B cell (primary cell): ENCODE measurements around the gene MAEA. TPM values are rescaled to one million over a fixed set of nuclear protein-coding genes. Genes with fewer than 3 reads are reported as not detected.

Experiments
- ATAC-seq: fragments of 200-7000 bp; cut with Tn5 transposase; one replicate; pipeline ENCODE4 v1.10.0; 2021; ENCODE audit warnings: low read depth, mild to moderate bottlenecking, moderate number of reproducible peaks, moderate library complexity
- CTCF ChIA-PET: fragments of 350-600 bp; sonication (Branson Sonifier 250); formaldehyde crosslinking; loops from one replicate; lab custom pipeline; 2021; ENCODE audit warnings: antibody characterized with exemption, inconsistent platforms; lab: Charles Lee
- POLR2A ChIA-PET: fragments of 350-600 bp; sonication (Branson Sonifier 250); formaldehyde crosslinking; loops from one replicate; lab custom pipeline; 2021; ENCODE audit warnings: antibody characterized with exemption; lab: Charles Lee
- DNase-seq: peaks from one replicate; pipeline ENCODE4 v3.0.0; 2013
- H2AFZ ChIP-seq: 2 replicates; pipeline ENCODE4 v1.6.1; 2012; ENCODE audit warnings: mild to moderate bottlenecking, low read depth, low read length; ENCODE audit not compliant: insufficient read depth, poor library complexity, severe bottlenecking
- H3K27ac ChIP-seq, 2 donors: 1 replicate in 1 of 2; 2 replicates in 1 of 2; pipeline ENCODE4 v1.5.1; 2012 to 2013; ENCODE audit warnings: low read length in 2 of 2, mild to moderate bottlenecking in 2 of 2, moderate library complexity in 1 of 2
- H3K27me3 ChIP-seq, 4 experiments: fragments of 200-600 bp in 1 of 4; sonication (generic) in 1 of 4; replicated peaks in 1 of 4; 1 replicate in 2 of 4; 2 replicates in 2 of 4; pipeline versions ENCODE4 v1.6.1 to v1.7.0; 2013 to 2016; ENCODE audit warnings: low read length in 3 of 4, mild to moderate bottlenecking in 2 of 4, mixed read lengths in 1 of 4, moderate library complexity in 1 of 4; ENCODE audit not compliant: insufficient read depth in 4 of 4, control insufficient read depth in 3 of 4; ENCODE audit errors: control extremely low read depth in 1 of 4
- H3K36me3 ChIP-seq, 2 experiments: replicated peaks in 1 of 2; 1 replicate in 1 of 2; 2 replicates in 1 of 2; pipeline versions ENCODE4 v1.6.1 to v1.7.1; 2013; ENCODE audit warnings: low read length in 1 of 2; ENCODE audit not compliant: insufficient read depth in 2 of 2, control insufficient read depth in 1 of 2; ENCODE audit errors: control extremely low read depth in 1 of 2, extremely low read depth in 1 of 2
- H3K4me1 ChIP-seq, 2 donors: fragments of 200-600 bp in 1 of 2; sonication (generic) in 1 of 2; 1 replicate in 1 of 2; 2 replicates in 1 of 2; pipeline versions ENCODE4 v1.5.1 to v1.6.1; 2013 to 2017; ENCODE audit warnings: low read length in 2 of 2; ENCODE audit not compliant: control insufficient read depth in 2 of 2, insufficient read depth in 2 of 2
- H3K4me2 ChIP-seq: replicated peaks from 2 replicates; pipeline ENCODE3; 2012; ENCODE audit warnings: mild to moderate bottlenecking, low read depth, low read length; ENCODE audit not compliant: poor library complexity, severe bottlenecking
- H3K4me3 ChIP-seq, 5 experiments: fragments of 200-600 bp in 1 of 5; sonication (generic) in 1 of 5; 1 replicate in 3 of 5; 2 replicates in 2 of 5; pipeline versions ENCODE4 v1.5.1 to v1.7.0; 2011 to 2016; ENCODE audit warnings: low read length in 4 of 5, mild to moderate bottlenecking in 4 of 5, low read depth in 2 of 5, control low read depth in 1 of 5, moderate library complexity in 1 of 5; ENCODE audit not compliant: insufficient read depth in 1 of 5; ENCODE audit errors: control extremely low read depth in 1 of 5, extremely low read depth in 1 of 5
- H3K79me2 ChIP-seq: fragments of 200-600 bp; sonication (generic); one replicate; pipeline ENCODE4 v1.6.0; 2016; ENCODE audit warnings: low read length; ENCODE audit not compliant: control insufficient read depth, insufficient read depth
- H3K9ac ChIP-seq: fragments of 200-600 bp; sonication (generic); 2 replicates; pipeline ENCODE4 v1.6.1; 2017; ENCODE audit warnings: mild to moderate bottlenecking, low read length, moderate library complexity
- H3K9me3 ChIP-seq, 3 donors: one replicate each; pipeline versions ENCODE4 v1.6.1 to v1.7.1; 2013; ENCODE audit warnings: low read length in 2 of 3; ENCODE audit not compliant: control insufficient read depth in 2 of 3, insufficient read depth in 1 of 3; ENCODE audit errors: control extremely low read depth in 1 of 3
- H4K20me1 ChIP-seq: 2 replicates; pipeline ENCODE4 v1.6.0; 2012; ENCODE audit warnings: mild to moderate bottlenecking, low read length; ENCODE audit not compliant: insufficient read depth, control insufficient read depth, poor library complexity, severe bottlenecking
- H3K27ac Mint-ChIP-seq: one replicate; pipeline ENCODE4 v1.8.0; 2021; ENCODE audit warnings: mixed read lengths
- H3K27me3 Mint-ChIP-seq: one replicate; pipeline ENCODE4 v1.8.0; 2021; ENCODE audit warnings: mixed read lengths
- H3K4me1 Mint-ChIP-seq: one replicate; pipeline ENCODE4 v1.8.0; 2021; ENCODE audit warnings: mixed read lengths
- H3K4me3 Mint-ChIP-seq: one replicate; pipeline ENCODE4 v1.8.0; 2021; ENCODE audit warnings: mixed read lengths
- H3K9me3 Mint-ChIP-seq: one replicate; pipeline ENCODE4 v1.8.0; 2022; ENCODE audit warnings: mixed read lengths; ENCODE audit not compliant: insufficient read depth
- CTCF ChIP-seq: fragments of 200-600 bp; IDR thresholded peaks from one replicate; pipeline ENCODE4 v1.8.0; 2022; ENCODE audit warnings: antibody characterized with exemption, mild to moderate bottlenecking
- EZH2 ChIP-seq: IDR thresholded peaks from 2 replicates; pipeline ENCODE4 v1.6.1; 2012; ENCODE audit warnings: borderline replicate concordance, low read depth, mild to moderate bottlenecking, moderate library complexity, low read length; ENCODE audit not compliant: insufficient read depth, poor library complexity, severe bottlenecking
- WGBS: methylation state at CpG from one replicate; pipeline ENCODE4 v1.1.5; 2013; ENCODE audit warnings: missing lambda C conversion rate; ENCODE audit not compliant: insufficient coverage; 5-methylcytosine and 5-hydroxymethylcytosine counted together
- intact Hi-C: fragments of 100-400 bp; cut with micrococcal nuclease; formaldehyde crosslinking; loops from one replicate; pipeline ENCODE4 v1.10.0; 2022
- polyA plus RNA-seq: library from polyadenylated mRNA; depleted of rRNA; stranded (reverse); fragments of >200 nt; gene quantifications from 2 replicates; pipeline ENCODE4 v1.2.3, GENCODE V29; 2012
- total RNA-seq, 2 donors: library from RNA; stranded (reverse); fragments of 120-200 nt in 1 of 2; gene quantifications; 1 replicate in 1 of 2; 2 replicates in 1 of 2; pipeline versions ENCODE4 v1.2.3 to v1.2.4, GENCODE V29; 2013 to 2022

The MAEA gene
- total and polyA plus RNA-seq, 2 donors (not counting 1 experiment from before 2014, with no cell fraction given), result 106 to 107 TPM

GRCh38 chr4:1317177-1318045 lies 27.7 kb downstream of the MAEA start:
- Mint-ChIP-seq H3K27ac (no peak overlapping the region), H3K9me3 (no peaks in the 10 kb centered on the region), H3K4me1 (no peaks in the 10 kb centered on the region), H3K4me3 (no peak overlapping the region), H3K27me3 (no peaks in the 10 kb centered on the region)
- peaks cover 0 to 59% of the 10 kb centered on the region in 2 experiments for H3K36me3 ChIP-seq
- ATAC-seq (no peak), DNase-seq (no peak)
- H2AFZ ChIP-seq, result no peak overlapping the region
- no peak overlapping the region for H3K27ac ChIP-seq
- ChIA-PET CTCF (interaction anchor here (1.2 kb wide), 1 partner anchor 8 kb away, joined by 3 read pairs; no protein-coding TSS in a partner anchor), POLR2A (interaction anchor here (0.6 kb wide), 1 partner anchor 362 kb away, joined by 10 read pairs; no protein-coding TSS in a partner anchor)
- TF ChIP-seq EZH2, result no peak
- no peak for TF ChIP-seq CTCF
- H3K4me2 ChIP-seq, result no peak overlapping the region
- WGBS, result 97% methylated on average over 23 of the region's 29 CpGs
- H3K27me3 ChIP-seq, result no peaks in the 10 kb centered on the region
- no peaks in the 10 kb centered on the region for H3K4me1 ChIP-seq
- peaks cover 64% of the 10 kb centered on the region for H4K20me1 ChIP-seq
- H3K9me3 ChIP-seq, result peaks cover 0 to 5% (median 0%) of the 10 kb centered on the region in 3 donors
- no peak overlapping the region for H3K4me3 ChIP-seq
- intact Hi-C loops, result no loop called here
- H3K79me2 ChIP-seq, result peaks cover 49% of the 10 kb centered on the region
- H3K9ac ChIP-seq, result no peak overlapping the region

- Histone ChIP-seq H2AFZ (no peak overlapping the region), H4K20me1 (peaks cover 62% of the 10 kb centered on the region), H3K4me1 (no peaks in the 10 kb centered on the region), H3K79me2 (peaks cover 47% of the 10 kb centered on the region), H3K27ac (no peak overlapping the region), H3K36me3 (peaks cover 0 to 56% of the 10 kb centered on the region in 2 experiments), H3K9me3 (peaks cover 0 to 5% (median 0%) of the 10 kb centered on the region in 3 donors), H3K4me3 (no peak overlapping the region), H3K4me2 (no peak overlapping the region), H3K9ac (no peak overlapping the region), H3K27me3 (no peaks in the 10 kb centered on the region)
- Mint-ChIP-seq H3K27me3 (no peaks in the 10 kb centered on the region), H3K27ac (no peak overlapping the region), H3K9me3 (no peaks in the 10 kb centered on the region), H3K4me3 (no peak overlapping the region), H3K4me1 (no peaks in the 10 kb centered on the region)
- no peak for DNase-seq
- 98% methylated on average over 9 of the region's 13 CpGs for WGBS
- POLR2A ChIA-PET, result interaction anchor here (0.6 kb wide), 1 partner anchor 362 kb away, joined by 10 read pairs; no protein-coding TSS in a partner anchor
- CTCF ChIA-PET, result interaction anchor here (1.2 kb wide), 1 partner anchor 9 kb away, joined by 3 read pairs; no protein-coding TSS in a partner anchor
- TF ChIP-seq CTCF, result no peak
- TF ChIP-seq EZH2, result no peak
- no peak for ATAC-seq
- intact Hi-C loops, result no loop called here
These were observed 28.3 kb downstream of the MAEA start for GRCh38 chr4:1318046-1318375.
